Activated CD4-positive, CD25-positive, alpha-beta regulatory T cell treated with anti-CD3 and anti-CD28 coated beads, Interleukin-2, amount 50 U/mL, for 16 hours (primary cell): Measurements from ENCODE around the gene CCDC78.

Experiments
- DNase-seq: peaks from one replicate; pipeline ENCODE4 v3.0.0-alpha.2; 2020; ENCODE audit warnings: low read depth, low spot score

Gene CCDC78

DNA sequence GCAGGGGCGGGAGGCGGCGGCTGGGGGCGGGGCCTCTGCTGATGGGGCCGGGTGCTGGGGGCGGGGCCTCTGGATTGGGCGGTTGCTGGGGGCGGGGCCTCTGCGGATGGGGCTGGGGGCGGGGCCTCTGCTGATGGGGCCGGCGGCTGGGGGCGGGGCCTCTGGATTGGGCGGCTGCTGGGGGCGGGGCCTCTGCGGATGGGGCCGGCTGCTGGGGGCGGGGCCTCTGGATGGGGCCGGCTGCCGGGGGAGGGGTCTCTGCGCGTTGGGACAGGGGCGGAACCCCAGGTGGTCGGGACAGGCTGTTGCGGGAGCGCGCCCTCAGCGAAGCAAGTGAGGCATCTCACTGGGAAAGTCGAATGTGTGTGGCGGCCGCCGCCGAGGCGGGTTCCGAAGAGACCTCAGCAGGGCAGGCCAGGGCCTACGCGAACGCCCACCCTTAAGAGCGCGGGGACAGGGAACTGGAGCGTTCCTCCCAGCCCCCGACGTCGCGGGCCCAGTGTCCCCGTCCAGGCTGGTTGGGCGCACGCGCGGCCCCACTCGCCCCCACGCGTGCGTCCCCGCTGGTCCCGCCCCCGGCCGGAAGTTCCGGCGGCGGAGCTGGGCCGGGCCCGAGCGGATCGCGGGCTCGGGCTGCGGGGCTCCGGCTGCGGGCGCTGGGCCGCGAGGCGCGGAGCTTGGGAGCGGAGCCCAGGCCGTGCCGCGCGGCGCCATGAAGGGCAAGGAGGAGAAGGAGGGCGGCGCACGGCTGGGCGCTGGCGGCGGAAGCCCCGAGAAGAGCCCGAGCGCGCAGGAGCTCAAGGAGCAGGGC, 46.2 kb downstream of the CCDC78 start, which contains the start of gene STUB1:
TSS of gene STUB1 (plus strand) at position 597 of the 811 bp plus-strand sequence. CDS start at position 713, 116 bp downstream.
- peak; percentile 71 for DNase-seq

- DNase-seq: no peak
Measured at GRCh38 chr16:678858-679813, 47.1 kb downstream of the CCDC78 start.

DNA sequence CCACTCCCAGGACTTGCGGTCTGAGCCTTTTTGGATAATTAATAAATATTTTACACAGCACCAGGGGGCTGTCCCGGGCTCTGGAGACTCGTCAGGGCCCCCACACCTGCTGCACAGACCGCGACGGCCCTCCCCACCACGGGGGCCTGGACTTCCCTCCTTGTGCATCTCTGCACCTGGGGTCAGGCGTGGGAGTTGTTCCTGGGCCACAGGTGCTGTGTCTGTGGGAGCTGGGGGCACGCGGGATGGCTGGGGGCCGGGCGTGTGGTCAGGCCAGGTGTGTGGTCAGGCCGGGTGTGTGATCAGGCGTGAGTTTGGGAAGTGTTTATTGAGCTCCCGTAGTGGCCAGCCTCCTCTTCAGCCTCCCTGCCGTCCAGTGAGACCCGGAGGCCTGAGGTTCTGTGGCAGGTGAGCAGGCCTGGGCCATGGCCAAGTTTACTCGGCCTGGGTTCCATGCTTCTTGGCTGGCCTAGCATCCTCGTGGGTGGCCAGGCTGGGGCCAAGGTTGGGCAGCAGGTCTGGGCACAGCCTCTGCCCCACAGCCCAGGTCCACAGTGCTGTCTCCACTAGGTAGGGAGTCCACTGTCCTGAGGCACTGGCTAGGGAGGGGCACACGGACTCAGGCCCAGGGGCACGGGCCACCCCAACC, 47.9 kb downstream of the CCDC78 start:
- DNase-seq: no peak

- DNase-seq: no peak
Measured at GRCh38 chr16:677316-678190, 48.7 kb downstream of the CCDC78 start.

GRCh38 chr16:676913-677312, 49.3 kb downstream of the CCDC78 start:
- DNase-seq: no peak

DNA sequence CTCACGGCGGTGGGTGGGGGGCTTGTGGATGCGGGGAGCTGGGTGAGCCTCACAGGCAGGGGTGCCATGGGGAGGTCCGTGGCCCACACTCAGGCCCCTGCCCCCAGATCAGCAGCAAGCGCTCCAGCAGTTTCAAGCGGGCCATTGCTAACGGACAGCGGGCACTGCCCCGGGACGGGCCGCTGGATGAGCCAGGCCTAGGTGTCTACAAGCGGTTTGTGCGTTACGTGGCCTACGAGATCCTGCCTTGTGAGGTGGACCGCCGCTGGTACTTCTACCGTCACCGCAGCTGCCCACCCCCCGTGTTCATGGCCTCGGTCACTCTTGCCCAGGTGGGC, 49.7 kb downstream of the CCDC78 start:
- DNase-seq: no peak

GRCh38 chr16:675884-676564, 50.2 kb downstream of the CCDC78 start:
- no peak for DNase-seq

GRCh38 chr16:674968-675883, 51.0 kb downstream of the CCDC78 start, which contains the start of gene RHBDL1:
Gene RHBDL1, plus strand, starts transcription at chr16:675671. Its CDS starts 120 bp downstream, at chr16:675791.
- no peak for DNase-seq

DNA sequence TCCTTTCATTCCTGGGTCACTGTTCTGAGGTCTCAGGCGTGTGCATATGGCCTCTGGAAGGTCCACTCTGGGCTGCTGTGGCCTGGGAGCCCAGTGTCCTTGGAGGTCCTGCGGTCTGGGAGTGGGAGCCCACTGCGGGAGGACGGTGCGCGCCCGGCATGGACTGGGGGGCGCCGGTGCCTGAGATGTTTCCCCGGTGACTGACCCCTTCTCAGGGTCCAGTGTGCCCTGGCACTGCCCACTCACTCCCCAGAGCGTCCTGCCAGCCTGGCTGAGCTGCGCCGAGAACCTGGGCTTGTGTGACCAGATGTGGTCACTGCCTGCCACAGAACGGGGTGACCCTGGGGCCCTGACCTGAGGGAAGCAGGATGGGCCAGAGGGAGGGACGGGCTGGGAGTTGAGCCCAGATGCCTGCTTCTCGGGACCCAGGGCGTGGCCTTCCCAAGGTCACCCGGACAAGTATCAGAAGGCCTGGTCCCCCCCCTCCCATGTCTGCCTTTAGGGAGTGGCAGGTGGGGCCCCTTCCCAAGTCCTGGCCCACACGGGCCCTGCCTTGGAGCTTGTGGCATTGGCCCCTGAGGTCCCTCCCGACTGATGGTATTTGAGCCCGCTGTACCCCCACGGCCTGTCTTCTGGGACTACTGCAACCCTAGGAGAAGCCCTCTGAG, 51.9 kb downstream of the CCDC78 start:
- DNase-seq: no peak

- no peak for DNase-seq
Measured at GRCh38 chr16:673399-673991, 52.7 kb downstream of the CCDC78 start.

- DNase-seq: no peak
Measured at GRCh38 chr16:672851-673250, 53.4 kb downstream of the CCDC78 start.
